Measurements from ENCODE around the gene HDAC11. TPM values are rescaled to one million over a fixed set of nuclear protein-coding genes. Genes with fewer than 3 reads are reported as not detected.

HDAC11 gene
- total RNA-seq, 2 experiments from 2014 or later, result 4.5 to 4.6 TPM

- no peak for ATAC-seq (ENCODE audit: poor library complexity)
- no peaks in the 10 kb centered on the region for H3K36me3 Mint-ChIP-seq (ENCODE audit: low read depth)
- CTCF ChIA-PET, result no interaction called here
- intact Hi-C loops (cut with DNase I, micrococcal nuclease), result no loop called here
- no peak for TF ChIP-seq CTCF (IDR thresholded peaks at IDR 0.05)
- POLR2A ChIA-PET, result no interaction called here
- no peak overlapping the region for H3K4me3 Mint-ChIP-seq
- no peak overlapping the region for H3K27ac Mint-ChIP-seq
- Histone ChIP-seq H3K36me3 (ENCODE audit: insufficient read depth, low read length) (no peaks in the 10 kb centered on the region), H3K4me3 (ENCODE audit: low read length) (no peak overlapping the region), H3K27ac (ENCODE audit: low read depth in 1 of 2, low read length in 2 of 2) (no peak overlapping the region), H3K4me1 (ENCODE audit: insufficient read depth, low read length) (no peaks in the 10 kb centered on the region), H3K9me3 (ENCODE audit: control insufficient read depth in 1 of 2, insufficient read depth in 1 of 2, low read length in 2 of 2) (peaks cover 0 to 18% of the 10 kb centered on the region in 2 experiments), H3K27me3 (ENCODE audit: control insufficient read depth in 1 of 2, insufficient read depth in 2 of 2, low read length in 2 of 2) (no peaks in the 10 kb centered on the region)
- no peaks in the 10 kb centered on the region for H3K27me3 Mint-ChIP-seq
- H3K4me1 Mint-ChIP-seq (ENCODE audit: low read depth), result no peaks in the 10 kb centered on the region
- H3K9me3 Mint-ChIP-seq, result no peaks in the 10 kb centered on the region
- DNase-seq, result no peak
Measured at GRCh38 chr3:13516760-13517135, 36.6 kb downstream of the HDAC11 start.

GRCh38 chr3:13517253-13517977 is 37.3 kb downstream of the HDAC11 start:
- no peaks in the 10 kb centered on the region for H3K9me3 Mint-ChIP-seq
- DNase-seq (no peak), ATAC-seq (ENCODE audit: poor library complexity) (no peak)
- H3K27me3 Mint-ChIP-seq, result no peaks in the 10 kb centered on the region
- Histone ChIP-seq H3K9me3 (ENCODE audit: control insufficient read depth in 1 of 2, insufficient read depth in 1 of 2, low read length in 2 of 2) (peaks cover 0 to 21% of the 10 kb centered on the region in 2 experiments), H3K36me3 (ENCODE audit: insufficient read depth, low read length) (no peaks in the 10 kb centered on the region), H3K4me3 (ENCODE audit: low read length) (no peak overlapping the region), H3K27me3 (ENCODE audit: control insufficient read depth in 1 of 2, insufficient read depth in 2 of 2, low read length in 2 of 2) (no peaks in the 10 kb centered on the region), H3K4me1 (ENCODE audit: insufficient read depth, low read length) (no peaks in the 10 kb centered on the region), H3K27ac (ENCODE audit: low read depth in 1 of 2, low read length in 2 of 2) (no peak overlapping the region)
- no peak for TF ChIP-seq CTCF (IDR thresholded peaks at IDR 0.05)
- ChIA-PET CTCF (no interaction called here), POLR2A (no interaction called here)
- H3K27ac Mint-ChIP-seq, result no peak overlapping the region
- no peaks in the 10 kb centered on the region for H3K36me3 Mint-ChIP-seq (ENCODE audit: low read depth)
- intact Hi-C loops (cut with DNase I, micrococcal nuclease), result no loop called here
- no peak overlapping the region for H3K4me3 Mint-ChIP-seq
- H3K4me1 Mint-ChIP-seq (ENCODE audit: low read depth), result no peaks in the 10 kb centered on the region

GRCh38 chr3:13518516-13518953 is 38.4 kb downstream of the HDAC11 start:
- Mint-ChIP-seq H3K4me1 (ENCODE audit: low read depth) (no peaks in the 10 kb centered on the region), H3K4me3 (no peak overlapping the region), H3K36me3 (ENCODE audit: low read depth) (no peaks in the 10 kb centered on the region), H3K27ac (no peak overlapping the region), H3K9me3 (no peaks in the 10 kb centered on the region), H3K27me3 (no peaks in the 10 kb centered on the region)
- H3K9me3 ChIP-seq (ENCODE audit: control insufficient read depth in 1 of 2, insufficient read depth in 1 of 2, low read length in 2 of 2), result peaks cover 0 to 30% of the 10 kb centered on the region in 2 experiments
- no peak overlapping the region for H3K4me3 ChIP-seq (ENCODE audit: low read length)
- no peak for TF ChIP-seq CTCF (IDR thresholded peaks at IDR 0.05)
- no peak overlapping the region for H3K27ac ChIP-seq (ENCODE audit: low read depth in 1 of 2, low read length in 2 of 2)
- ChIA-PET CTCF (no interaction called here), POLR2A (no interaction called here)
- DNase-seq (no peak), ATAC-seq (ENCODE audit: poor library complexity) (no peak)
- no peaks in the 10 kb centered on the region for H3K4me1 ChIP-seq (ENCODE audit: insufficient read depth, low read length)
- H3K27me3 ChIP-seq (ENCODE audit: control insufficient read depth in 1 of 2, insufficient read depth in 2 of 2, low read length in 2 of 2), result no peaks in the 10 kb centered on the region
- H3K36me3 ChIP-seq (ENCODE audit: insufficient read depth, low read length), result no peaks in the 10 kb centered on the region
- intact Hi-C loops (cut with DNase I, micrococcal nuclease), result no loop called here

Data from CD4-positive, alpha-beta T cell (primary cell).